H1 (cell line): Measurements from ENCODE around the gene E2F8. TPM values are rescaled to one million over a fixed set of nuclear protein-coding genes. Genes with fewer than 3 reads are reported as not detected.

Source experiments
- ASH2L ChIP-seq: fragments of 200-600, 300-600 bp; sonication (generic); IDR thresholded peaks from one replicate; pipeline ENCODE4 v1.7.1; 2017; ENCODE audit warnings: low read length
- CHD7 ChIP-seq: fragments of 300-600 bp; sonication (generic); IDR thresholded peaks from 2 replicates; pipeline ENCODE4 v1.7.1; 2012; ENCODE audit warnings: low read length, moderate library complexity, mild to moderate bottlenecking, inconsistent platforms; ENCODE audit not compliant: insufficient replicate concordance
- CTBP2 ChIP-seq: IDR thresholded peaks from 2 replicates; pipeline ENCODE4 v1.7.0; 2011; ENCODE audit warnings: borderline replicate concordance, mild to moderate bottlenecking, moderate library complexity, mixed read lengths, low read length; ENCODE audit not compliant: insufficient read depth, insufficient read length
- SIRT6 ChIP-seq: IDR thresholded peaks from one replicate; pipeline ENCODE4 v1.7.1; 2012; ENCODE audit warnings: low read length, inconsistent platforms
- SIX5 ChIP-seq: IDR thresholded peaks from 2 replicates; pipeline ENCODE4 v1.6.1; 2011; ENCODE audit warnings: mild to moderate bottlenecking, low read depth, low read length
- polyA plus RNA-seq, 7 experiments: library from polyadenylated mRNA; depleted of rRNA in 3 of 7; stranded (reverse) in 5 of 7; unstranded in 2 of 7; fragments of >200 nt in 5 of 7; fragments of 200-250 nt in 2 of 7; gene quantifications; 1 replicate in 5 of 7; 2 replicates in 1 of 7; 4 replicates in 1 of 7; pipeline versions ENCODE4 v1.2.1 to v1.2.3, GENCODE V29; 2011 to 2013; ENCODE audit warnings: missing spikeins in 2 of 7, mixed read lengths in 2 of 7
- total RNA-seq: library from RNA; stranded (reverse); fragmentation: NEBNext Ultra II Directional; extraction: Animal tissue kit (Norgen Biotek cat#: 25700); gene quantifications from 2 replicates; pipeline ENCODE4 v1.2.1, GENCODE V29; 2021

Gene E2F8
- total and polyA plus RNA-seq, 2 of the 8 experiments (the other 6 are each of a cell fraction or from before 2014, with no cell fraction given): 5.4 to 11.4 TPM

- no peak for TF ChIP-seq CHD7
- TF ChIP-seq CTBP2: no peak
- TF ChIP-seq ASH2L: no peak
- TF ChIP-seq SIX5: no peak
- TF ChIP-seq SIRT6: no peak
Observed at GRCh38 chr11:19283991-19284390, 43.2 kb upstream of the E2F8 start (continued).
